Suprapubic skin (tissue), 4 donors: ENCODE data around the gene LECT2. TPM values are rescaled to one million over a fixed set of nuclear protein-coding genes. Genes with fewer than 3 reads are reported as not detected.

Experiments
- DNase-seq, 2 donors: peaks; one replicate each; pipeline ENCODE4 v3.0.0-alpha.2; 2019; ENCODE audit warnings: low spot score in 2 of 2
- H3K27ac ChIP-seq: fragments of 200-600 bp; sonication (generic); one replicate; pipeline ENCODE4 v1.5.1; 2019
- H3K27me3 ChIP-seq: fragments of 200-600 bp; sonication (generic); one replicate; pipeline ENCODE4 v1.5.1; 2019
- H3K36me3 ChIP-seq: fragments of 200-600 bp; sonication (generic); one replicate; pipeline ENCODE4 v1.5.1; 2019
- H3K4me1 ChIP-seq: fragments of 200-600 bp; sonication (generic); one replicate; pipeline ENCODE4 v1.5.1; 2019
- H3K4me3 ChIP-seq: fragments of 200-600 bp; sonication (generic); one replicate; pipeline ENCODE4 v1.5.1; 2019; ENCODE audit warnings: mild to moderate bottlenecking
- H3K9me3 ChIP-seq: fragments of 200-600 bp; sonication (generic); one replicate; pipeline ENCODE4 v1.5.1; 2019
- CTCF ChIP-seq, 2 donors: fragments of 200-600 bp in 1 of 2; fragments of 450-650 bp in 1 of 2; sonication (generic) in 1 of 2; IDR thresholded peaks; one replicate each; pipeline ENCODE4 v1.5.1; 2016 to 2019; ENCODE audit warnings: antibody characterized with exemption in 2 of 2, mild to moderate bottlenecking in 1 of 2, moderate library complexity in 1 of 2
- EP300 ChIP-seq: sonication (generic); formaldehyde crosslinking; IDR thresholded peaks from one replicate; pipeline ENCODE4 v1.6.1; 2017; ENCODE audit warnings: antibody characterized with exemption
- POLR2A ChIP-seq, 2 donors: fragments of 450-650 bp; IDR thresholded peaks; one replicate each; pipeline ENCODE4 v1.6.1; 2017; ENCODE audit warnings: antibody characterized with exemption in 2 of 2, mild to moderate bottlenecking in 2 of 2, moderate library complexity in 2 of 2
- POLR2AphosphoS5 ChIP-seq, 3 donors: sonication (generic); formaldehyde crosslinking; IDR thresholded peaks; one replicate each; pipeline ENCODE4 v1.6.1; 2017; ENCODE audit warnings: antibody characterized with exemption in 3 of 3
- WGBS: methylation state at CpG from one replicate; pipeline ENCODE4 v1.1.5; 2018; 5-methylcytosine and 5-hydroxymethylcytosine counted together
- total RNA-seq, 4 donors: library from RNA; depleted of rRNA; stranded (reverse); fragments of >200 nt; gene quantifications; one replicate each; pipeline ENCODE4 v1.1.0, GENCODE V29; 2016

Gene LECT2
- total RNA-seq, 4 donors from 2014 or later = not detected

GRCh38 chr5:135898651-135899050 lies 56.1 kb downstream of the LECT2 start:
- no peaks in the 10 kb centered on the region for H3K9me3 ChIP-seq
- peaks cover 22% of the 10 kb centered on the region for H3K27me3 ChIP-seq
- no peaks in the 10 kb centered on the region for H3K4me1 ChIP-seq
- DNase-seq = no peak
- no peak overlapping the region for H3K27ac ChIP-seq
- no peak overlapping the region for H3K4me3 ChIP-seq
- no peaks in the 10 kb centered on the region for H3K36me3 ChIP-seq
- 85% methylated on average over 6 of the region's 6 CpGs for WGBS
- TF ChIP-seq EP300 (no peak), POLR2AphosphoS5 (IDR thresholded peaks at IDR 0.05) (no peak), CTCF (IDR thresholded peaks at IDR 0.05) (no peak), POLR2A (IDR thresholded peaks at IDR 0.05) (no peak)

Other genes starting within 250 kb of the LECT2 start
- gene SLC25A48, start 120.3 kb downstream of the LECT2 start, total RNA-seq = 1 to 10 TPM; 1.7 to 5.7 (median 3.1) TPM
- not detected for gene IL9, start 59.1 kb downstream of the LECT2 start, total RNA-seq
- 100 to 1,000 TPM; 300 to 719 (median 389) TPM for gene TGFBI, start 74.0 kb upstream of the LECT2 start, total RNA-seq
- 100 to 1,000 TPM in 1 of 4 donors, 10 to 100 TPM in 3; 63.3 to 119 (median 74.9) TPM for gene SMAD5, start 177.9 kb upstream of the LECT2 start, total RNA-seq
- not detected for gene SMIM32, start 238.2 kb upstream of the LECT2 start, total RNA-seq